Hematopoietic multipotent progenitor cell treated with erythropoietin and hydrocortisone succinate and interleukin-3 and kit ligand, for 4 days (in vitro differentiated cells): Measurements from ENCODE around the gene MINDY4.

Source experiments
- DNase-seq: peaks from one replicate; pipeline ENCODE4 v3.0.0-alpha.2; 2015

MINDY4 gene

GRCh38 chr7:30880941-30881340 is 109.7 kb downstream of the MINDY4 start:
- DNase-seq: no peak

DNA sequence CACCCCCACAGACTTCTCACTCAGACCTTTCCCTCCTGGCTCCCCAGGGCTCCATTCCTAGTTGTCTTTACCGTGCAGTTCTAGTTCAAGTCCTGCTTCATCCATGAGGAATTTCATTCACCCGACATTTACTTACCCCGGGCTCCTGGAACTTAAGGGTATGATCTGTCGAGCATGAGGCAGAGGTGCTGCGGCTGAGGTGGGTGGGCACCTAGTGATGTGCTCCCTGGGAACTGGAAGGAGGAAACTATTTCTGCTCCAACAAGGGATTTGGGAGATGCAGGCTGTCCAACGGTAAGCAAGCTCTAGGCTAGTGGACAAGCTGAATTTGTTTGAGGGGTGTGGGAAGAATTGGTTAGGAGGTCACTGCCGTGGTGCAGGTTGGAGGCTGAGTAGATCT is 110.2 kb downstream of the MINDY4 start:
- no peak for DNase-seq

DNA sequence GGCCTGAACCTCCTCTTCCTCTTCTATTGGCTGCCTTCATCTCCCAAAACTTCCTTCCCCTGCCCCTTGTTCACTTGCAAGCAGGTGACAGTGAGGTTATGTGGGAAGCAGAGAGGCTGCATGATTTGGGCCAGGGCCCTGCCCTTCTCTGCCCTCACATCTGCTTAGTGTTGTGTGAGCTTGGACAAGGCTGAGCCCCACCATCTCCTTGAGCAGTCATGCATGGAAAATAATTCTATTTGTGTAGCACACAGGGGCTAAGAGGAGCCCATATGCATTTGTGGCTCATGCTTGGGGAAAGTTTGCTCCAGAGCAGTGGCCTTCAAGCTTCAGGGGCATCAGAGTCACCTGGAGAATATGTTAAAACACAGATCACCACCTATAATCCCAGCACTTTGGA is 113.7 kb downstream of the MINDY4 start:
- no peak for DNase-seq

GRCh38 chr7:30886608-30887011 is 115.4 kb downstream of the MINDY4 start:
- no peak for DNase-seq

GRCh38 chr7:30887464-30887872 is 116.3 kb downstream of the MINDY4 start:
- DNase-seq: no peak

- no peak for DNase-seq
Measured at GRCh38 chr7:30888747-30889146, 117.5 kb downstream of the MINDY4 start.

DNA sequence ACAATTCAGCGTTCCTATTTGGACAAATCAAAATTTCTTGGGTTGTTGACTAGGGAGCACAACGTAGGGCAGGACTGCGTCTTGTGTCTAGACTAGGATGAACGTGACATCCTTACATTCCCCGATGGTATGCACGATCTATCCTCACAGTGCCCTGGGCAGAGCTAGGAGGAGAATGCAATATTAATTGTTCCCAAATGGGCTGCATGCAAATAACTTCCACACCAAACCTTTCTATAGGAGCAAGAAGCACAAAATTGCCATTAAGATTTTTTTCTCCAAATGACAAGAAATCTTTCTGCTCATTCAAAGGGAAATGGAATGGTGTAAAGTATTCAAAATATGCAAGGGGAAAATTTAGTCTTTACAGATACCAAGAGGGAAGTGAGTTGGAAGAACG is 119.0 kb downstream of the MINDY4 start:
- no peak for DNase-seq

DNA sequence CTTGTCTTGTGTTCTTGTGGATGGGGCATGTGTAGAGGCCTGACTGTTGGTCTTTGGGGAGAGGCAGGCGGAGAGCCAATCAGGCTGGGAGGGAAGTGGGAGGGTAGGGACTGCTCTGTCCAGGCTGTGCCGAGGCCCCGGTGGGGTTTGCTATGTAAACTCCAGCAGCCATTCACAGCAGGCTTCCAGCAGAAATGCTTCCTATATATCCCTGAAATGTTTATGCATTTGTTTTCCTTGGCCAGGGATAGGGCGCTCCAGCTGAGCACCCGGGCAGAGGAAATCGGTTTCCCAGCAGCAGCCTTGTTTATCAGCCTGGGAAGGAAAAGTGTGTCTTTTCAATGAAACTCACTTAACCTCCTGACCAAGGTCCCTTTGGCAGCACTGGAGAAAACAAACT is 122.1 kb downstream of the MINDY4 start:
- no peak for DNase-seq

DNA sequence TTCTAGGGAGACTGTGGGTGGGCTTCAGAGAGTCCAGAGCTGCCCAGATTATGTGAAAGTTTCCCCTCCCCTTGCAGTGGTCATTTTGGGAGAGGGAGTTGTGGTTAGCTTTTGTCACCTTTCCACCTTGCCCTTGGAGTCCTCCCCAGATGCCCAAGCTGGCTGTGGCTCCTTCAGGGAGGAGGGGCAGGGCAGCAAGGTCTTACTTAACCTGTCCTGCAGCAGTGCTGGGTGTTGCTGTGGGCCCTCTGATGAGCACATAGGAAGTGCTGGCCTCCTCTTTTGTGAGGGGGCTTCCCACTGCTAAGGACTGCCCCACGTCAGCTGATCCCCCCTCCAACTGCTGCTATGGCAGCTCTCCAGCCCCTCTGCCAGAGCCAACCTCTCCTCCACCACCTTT is 122.8 kb downstream of the MINDY4 start:
- no peak for DNase-seq

DNA sequence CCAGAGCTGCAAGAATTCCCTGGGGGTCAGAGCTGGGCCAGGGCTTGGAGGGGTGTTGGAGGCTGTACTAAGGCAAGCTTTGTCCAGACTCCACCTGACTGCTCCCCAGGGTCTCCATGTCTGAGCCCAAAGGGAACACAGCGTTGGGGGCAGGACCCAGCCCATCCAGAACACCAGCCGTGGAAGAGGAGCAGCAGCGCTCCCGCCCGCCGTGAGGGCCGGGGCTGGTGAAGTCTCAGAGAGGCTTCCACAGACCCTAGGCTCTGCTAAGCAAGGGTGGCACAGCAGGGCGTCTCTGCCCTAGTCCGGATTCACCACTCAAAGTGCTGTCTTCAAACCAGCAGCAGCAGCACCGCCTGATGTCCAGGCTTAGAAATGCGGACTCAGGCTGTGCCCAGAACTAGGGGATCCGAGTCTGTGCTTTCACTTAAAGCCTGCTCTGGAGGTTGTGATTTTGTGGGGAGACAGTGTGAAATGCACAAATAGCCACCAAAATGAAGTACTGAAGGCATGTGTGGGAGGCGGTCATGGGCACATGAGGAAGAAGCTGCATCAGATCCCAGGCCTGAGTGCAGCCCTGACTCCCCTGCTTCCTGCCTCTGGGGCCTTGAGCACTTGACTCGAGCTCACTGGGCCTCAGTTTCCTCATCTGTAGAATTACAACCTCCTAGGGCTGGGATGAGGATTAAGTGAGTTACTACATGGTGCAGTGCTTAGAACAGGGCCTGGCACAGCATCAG is 123.8 kb downstream of the MINDY4 start:
- DNase-seq: peak; percentile 51

DNA sequence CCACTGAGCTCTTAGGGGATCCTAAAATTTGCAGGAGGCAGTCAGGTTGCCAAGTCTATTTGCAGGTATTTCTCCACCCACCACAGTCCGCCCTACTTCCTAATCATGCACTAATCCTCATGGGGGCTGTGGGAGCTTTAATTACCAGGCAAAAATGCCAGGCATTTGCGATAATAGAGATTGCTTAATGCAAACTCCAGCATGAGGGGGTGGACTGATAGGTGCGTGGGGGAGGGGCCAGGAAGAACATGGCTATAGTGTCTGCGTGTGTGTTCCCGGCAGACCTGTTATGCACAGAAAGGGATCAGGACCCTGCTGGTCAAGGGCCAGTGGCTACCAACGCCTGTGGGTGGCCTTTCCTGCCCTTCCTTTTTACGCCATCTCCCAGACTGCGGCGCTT is 124.8 kb downstream of the MINDY4 start:
- no peak for DNase-seq

- peak; percentile 92 for DNase-seq
Measured at GRCh38 chr7:30896783-30897637, 125.8 kb downstream of the MINDY4 start.

- DNase-seq: no peak
Measured at GRCh38 chr7:30897770-30898169, 126.6 kb downstream of the MINDY4 start.

- no peak for DNase-seq
Measured at GRCh38 chr7:30898411-30898810, 127.2 kb downstream of the MINDY4 start.

DNA sequence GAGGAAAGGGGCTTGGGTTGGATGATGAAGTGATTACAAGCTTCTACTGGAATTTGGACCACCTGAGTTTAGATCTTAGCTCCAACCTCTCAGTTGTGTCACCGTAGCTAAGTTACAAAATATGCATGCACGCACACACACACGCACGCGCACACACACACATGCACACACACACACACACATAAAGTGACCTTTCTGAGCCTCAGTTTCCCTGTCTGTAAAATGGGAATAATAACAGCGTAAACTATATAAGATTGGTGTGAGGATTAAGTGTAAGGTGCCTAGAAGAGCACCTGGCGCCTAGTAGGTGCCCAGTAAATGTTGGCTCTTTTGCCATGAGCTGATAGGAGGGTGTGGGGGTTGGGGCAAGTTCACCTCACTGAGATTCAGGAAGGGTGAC is 127.8 kb downstream of the MINDY4 start:
- DNase-seq: no peak

DNA sequence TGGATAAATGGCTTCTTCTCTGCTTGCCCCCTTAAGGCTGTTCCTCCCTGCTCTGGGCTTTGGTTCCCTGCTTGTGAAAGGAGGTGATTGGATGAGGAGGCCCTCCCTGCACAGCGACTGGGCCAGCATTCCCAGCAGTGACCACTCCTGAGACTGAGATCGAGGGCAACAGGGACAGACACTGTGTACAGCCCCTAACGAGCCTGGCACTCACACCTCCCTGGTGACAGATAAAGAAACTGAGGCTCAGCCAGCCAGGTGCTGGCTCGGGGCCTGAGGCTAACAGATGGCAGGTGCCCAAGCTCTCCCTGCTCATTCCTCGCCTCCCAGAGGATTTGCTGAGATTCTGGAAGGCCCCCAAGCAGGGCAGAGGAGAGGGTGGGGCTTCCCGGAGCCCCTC is 128.4 kb downstream of the MINDY4 start:
- no peak for DNase-seq

- no peak for DNase-seq
Measured at GRCh38 chr7:30900053-30900452, 128.8 kb downstream of the MINDY4 start.

GRCh38 chr7:30900803-30901362 is 129.7 kb downstream of the MINDY4 start:
- no peak for DNase-seq

DNA sequence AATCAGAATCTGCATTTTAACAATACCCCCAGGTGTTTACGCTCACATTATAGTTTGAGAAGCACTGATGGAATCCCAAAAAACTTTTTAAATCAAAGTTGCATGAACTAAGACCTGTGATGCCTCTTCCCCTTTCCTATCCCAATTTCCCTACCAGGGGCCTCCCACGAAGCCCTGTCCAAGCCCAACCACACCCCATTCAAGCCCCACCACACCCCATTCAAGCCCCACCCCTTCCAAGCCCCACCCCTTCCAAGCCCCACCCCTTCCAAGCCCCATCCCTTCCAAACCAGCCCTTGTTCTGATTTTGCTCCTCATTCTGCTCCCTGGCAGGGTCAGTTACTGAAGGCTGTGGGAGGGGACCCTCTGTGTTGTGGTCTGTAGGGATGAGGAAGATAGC is 130.6 kb downstream of the MINDY4 start:
- DNase-seq: no peak

GRCh38 chr7:30902466-30902865 is 131.2 kb downstream of the MINDY4 start:
- DNase-seq: no peak

DNA sequence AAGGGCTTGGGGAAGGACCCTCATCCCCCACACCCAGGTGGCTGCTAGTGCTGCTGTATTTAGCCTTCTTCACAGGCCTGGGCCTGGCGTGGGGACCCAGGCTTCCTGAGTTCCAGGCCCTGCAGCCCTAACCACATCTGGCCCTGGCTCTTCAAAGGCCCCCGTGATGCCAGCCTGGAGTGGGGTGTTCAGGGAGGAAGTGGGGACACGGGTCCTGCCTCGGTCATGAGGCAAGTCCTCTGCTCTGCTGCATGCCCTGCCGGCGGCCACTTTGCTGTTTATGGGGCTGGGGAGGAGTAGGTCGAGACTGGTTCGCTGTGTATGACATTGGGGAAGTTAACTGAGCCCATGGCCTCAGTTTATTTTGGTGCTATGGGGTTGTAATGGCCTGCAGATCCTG is 131.9 kb downstream of the MINDY4 start:
- no peak for DNase-seq

GRCh38 chr7:30904561-30904960 is 133.3 kb downstream of the MINDY4 start:
- no peak for DNase-seq

- DNase-seq: no peak
Measured at GRCh38 chr7:30905078-30906012, 134.1 kb downstream of the MINDY4 start.
